Measurements from ENCODE around the gene DLX1.

GRCh38 chr2:172083628-172084394, 1.5 kb upstream of the DLX1 start:
- no peak for TF ChIP-seq CTCF (conservative IDR thresholded peaks at IDR 0.05; ENCODE audit: low read depth, low read length)
- TF ChIP-seq EZH2 (IDR thresholded peaks at IDR 0.05; ENCODE audit: low read length, unreplicated experiment): no peak
- TF ChIP-seq EZH2phosphoT487 (IDR thresholded peaks at IDR 0.05; ENCODE audit: borderline replicate concordance, low read length): no peak

All from PC-3 (cell line).